CD4-positive, alpha-beta T cell treated with Interleukin-12 subunit alpha and Interleukin-12 subunit beta, for 1 hour (primary cell): Measurements from ENCODE around the gene TMEM82.

ENCODE experiments used
- DNase-seq: peaks from one replicate; pipeline ENCODE4 v3.0.0-alpha.2; 2020

The TMEM82 gene

GRCh38 chr1:15757575-15758342, 15.5 kb downstream of the TMEM82 start:
- no peak for DNase-seq

GRCh38 chr1:15758343-15758931, 16.1 kb downstream of the TMEM82 start, which contains the start of gene FBLIM1:
Gene FBLIM1, plus strand, starts transcription at chr1:15758795. Its CDS starts 6,189 bp downstream, at chr1:15764984.
- DNase-seq, result peak; percentile 7

- DNase-seq, result no peak
Observed at GRCh38 chr1:15758953-15759661, 16.8 kb downstream of the TMEM82 start.

- no peak for DNase-seq
Observed at GRCh38 chr1:15760520-15761211, 18.4 kb downstream of the TMEM82 start.

GRCh38 chr1:15761366-15762128, 19.2 kb downstream of the TMEM82 start:
- DNase-seq, result no peak

- DNase-seq, result no peak
Observed at GRCh38 chr1:15762546-15762945, 20.2 kb downstream of the TMEM82 start.

GRCh38 chr1:15764269-15764764, 22.0 kb downstream of the TMEM82 start:
- DNase-seq, result no peak

- DNase-seq, result no peak
Observed at GRCh38 chr1:15764890-15765289, 22.6 kb downstream of the TMEM82 start.

- no peak for DNase-seq
Observed at GRCh38 chr1:15765495-15766194, 23.3 kb downstream of the TMEM82 start.

GRCh38 chr1:15767941-15768340, 25.6 kb downstream of the TMEM82 start:
- DNase-seq, result no peak

GRCh38 chr1:15768388-15768787, 26.1 kb downstream of the TMEM82 start:
- no peak for DNase-seq

GRCh38 chr1:15770313-15770962, 28.1 kb downstream of the TMEM82 start:
- no peak for DNase-seq

GRCh38 chr1:15771836-15772515, 29.7 kb downstream of the TMEM82 start:
- DNase-seq, result no peak

- DNase-seq, result no peak
Observed at GRCh38 chr1:15775706-15776105, 33.4 kb downstream of the TMEM82 start.

GRCh38 chr1:15777909-15778707, 35.8 kb downstream of the TMEM82 start:
- DNase-seq, result no peak

- DNase-seq, result no peak
Observed at GRCh38 chr1:15785683-15786082, 43.4 kb downstream of the TMEM82 start.

- DNase-seq, result no peak
Observed at GRCh38 chr1:15786581-15786980, 44.3 kb downstream of the TMEM82 start.

- DNase-seq, result no peak
Observed at GRCh38 chr1:15788624-15789301, 46.5 kb downstream of the TMEM82 start.

GRCh38 chr1:15796086-15796462, 53.8 kb downstream of the TMEM82 start:
- no peak for DNase-seq
